Measurements from ENCODE around the gene THBS2.

- no peak for TF ChIP-seq CTCF (IDR thresholded peaks at IDR 0.05; ENCODE audit: insufficient read depth, low read depth, low read length)
- no peak for TF ChIP-seq EZH2 (IDR thresholded peaks at IDR 0.05; ENCODE audit: insufficient read depth, low read length)
Observed at GRCh38 chr6:169265486-169266131, 12.0 kb upstream of the THBS2 start.
